HepG2 (cell line): Measurements from ENCODE around the gene SEC14L1. TPM values are rescaled to one million over a fixed set of nuclear protein-coding genes. Genes with fewer than 3 reads are reported as not detected.

Experiments used
- AKAP8 ChIP-seq: sonication (generic); formaldehyde crosslinking; IDR thresholded peaks from 2 replicates; pipeline ENCODE4 v1.5.1; 2020; ENCODE audit warnings: mild to moderate bottlenecking, missing genetic modification reagents
- ATM ChIP-seq: fragments of 450-650 bp; IDR thresholded peaks from 2 replicates; pipeline ENCODE4 v1.7.1; 2017; ENCODE audit warnings: mild to moderate bottlenecking, borderline replicate concordance
- CENPX ChIP-seq: sonication (generic); formaldehyde crosslinking; IDR thresholded peaks from 2 replicates; pipeline ENCODE4 v1.9.0; 2021; ENCODE audit warnings: mild to moderate bottlenecking, missing genetic modification reagents, moderate library complexity
- HHEX ChIP-seq: IDR thresholded peaks from 2 replicates; pipeline ENCODE4 v1.6.1; 2016; ENCODE audit warnings: control low read depth
- HIVEP1 ChIP-seq: sonication (generic); formaldehyde crosslinking; IDR thresholded peaks from 2 replicates; pipeline ENCODE4 v1.4.0; 2020; ENCODE audit warnings: mild to moderate bottlenecking, missing genetic modification reagents
- NCOA2 ChIP-seq: sonication (generic); formaldehyde crosslinking; IDR thresholded peaks from 2 replicates; pipeline ENCODE4 v1.8.0; 2022; ENCODE audit warnings: inconsistent platforms
- PCBP2 ChIP-seq: fragments of 200-400 bp; formaldehyde crosslinking; optimal IDR thresholded peaks from 2 replicates; pipeline ENCODE3; 2018; ENCODE audit warnings: low read length, low read depth; ENCODE audit not compliant: poor library complexity, severe bottlenecking
- PHF8 ChIP-seq: sonication (generic); formaldehyde crosslinking; IDR thresholded peaks from 2 replicates; pipeline ENCODE4 v1.5.0; 2020; ENCODE audit warnings: missing genetic modification reagents
- SMAD9 ChIP-seq: sonication (generic); formaldehyde crosslinking; IDR thresholded peaks from 2 replicates; pipeline ENCODE4 v1.5.1; 2020; ENCODE audit warnings: mild to moderate bottlenecking, missing genetic modification reagents
- SMYD3 ChIP-seq: sonication (generic); formaldehyde crosslinking; IDR thresholded peaks from 2 replicates; pipeline ENCODE4 v1.8.1; 2023; ENCODE audit warnings: mild to moderate bottlenecking, missing genetic modification reagents
- SRF ChIP-seq: IDR thresholded peaks from 2 replicates; pipeline ENCODE4 v1.6.1; 2011; ENCODE audit warnings: mild to moderate bottlenecking, low read depth, low read length, moderate library complexity
- ZFP36L1 ChIP-seq: sonication (generic); formaldehyde crosslinking; IDR thresholded peaks from 2 replicates; pipeline ENCODE4 v1.8.0; 2022; ENCODE audit warnings: mild to moderate bottlenecking, missing genetic modification reagents, moderate library complexity
- ZMYM3 ChIP-seq: sonication (generic); formaldehyde crosslinking; IDR thresholded peaks from 2 replicates; pipeline ENCODE4 v1.5.1; 2020; ENCODE audit warnings: mild to moderate bottlenecking, missing genetic modification reagents
- ZNF12 ChIP-seq: sonication (generic); formaldehyde crosslinking; IDR thresholded peaks from 2 replicates; pipeline ENCODE4 v1.5.0; 2020; ENCODE audit warnings: missing genetic modification reagents
- ZNF260 ChIP-seq: sonication (generic); formaldehyde crosslinking; IDR thresholded peaks from 2 replicates; pipeline ENCODE4 v1.4.0; 2020; ENCODE audit warnings: missing genetic modification reagents, low read depth, mild to moderate bottlenecking, borderline replicate concordance
- ZNF292 ChIP-seq: sonication (generic); formaldehyde crosslinking; IDR thresholded peaks from 2 replicates; pipeline ENCODE4 v1.8.1; 2022; ENCODE audit warnings: mild to moderate bottlenecking, low read depth, missing genetic modification reagents, borderline replicate concordance
- ZNF446 ChIP-seq: sonication (generic); formaldehyde crosslinking; IDR thresholded peaks from 2 replicates; pipeline ENCODE4 v1.5.0; 2020; ENCODE audit warnings: mild to moderate bottlenecking, missing genetic modification reagents
- ZNF547 ChIP-seq: sonication (generic); formaldehyde crosslinking; IDR thresholded peaks from 2 replicates; pipeline ENCODE4 v1.5.1; 2020; ENCODE audit warnings: mild to moderate bottlenecking, missing genetic modification reagents
- ZNF598 ChIP-seq: sonication (generic); formaldehyde crosslinking; IDR thresholded peaks from 2 replicates; pipeline ENCODE4 v1.5.1; 2020; ENCODE audit warnings: mild to moderate bottlenecking, missing genetic modification reagents, borderline replicate concordance
- ZZZ3 ChIP-seq: sonication (generic); formaldehyde crosslinking; IDR thresholded peaks from 2 replicates; pipeline ENCODE4 v1.4.0; 2020; ENCODE audit warnings: missing genetic modification reagents, mild to moderate bottlenecking, borderline replicate concordance
- polyA plus RNA-seq, 8 experiments: library from polyadenylated mRNA; depleted of rRNA in 3 of 8; stranded (reverse) in 7 of 8; unstranded in 1 of 8; fragments of >200 nt; fragmentation: Illumina TruSeq in 4 of 8; extraction: Trizol in 4 of 8; gene quantifications; 2 replicates each; pipeline versions ENCODE4 v1.2.1 to v1.2.3, GENCODE V29; 2011 to 2016; ENCODE audit warnings: low read depth in 4 of 8, missing spikeins in 1 of 8, mixed read lengths in 1 of 8; ENCODE audit not compliant: insufficient read depth in 1 of 8
- total RNA-seq, 5 experiments: library from RNA; depleted of rRNA; stranded (reverse); fragments of >200 nt; fragmentation: Illumina TruSeq; extraction: Trizol; gene quantifications; 2 replicates each; pipeline ENCODE4 v1.2.3, GENCODE V29; 2016; ENCODE audit warnings: low read depth in 1 of 5
- TF ChIP-seq, protein P1 (sequence below): sonication (generic); formaldehyde crosslinking; IDR thresholded peaks from 2 replicates; pipeline ENCODE4 v1.4.0; 2020; ENCODE audit warnings: mild to moderate bottlenecking, missing genetic modification reagents
- TF ChIP-seq, protein P2 (sequence below): sonication (generic); formaldehyde crosslinking; IDR thresholded peaks from 2 replicates; pipeline ENCODE4 v1.4.0; 2020; ENCODE audit warnings: missing genetic modification reagents, borderline replicate concordance

Gene SEC14L1
- total and polyA plus RNA-seq, 2 of the 13 experiments (the other 11 are each of a cell fraction or from before 2014, with no cell fraction given) = 26.3 to 43.9 TPM

DNA sequence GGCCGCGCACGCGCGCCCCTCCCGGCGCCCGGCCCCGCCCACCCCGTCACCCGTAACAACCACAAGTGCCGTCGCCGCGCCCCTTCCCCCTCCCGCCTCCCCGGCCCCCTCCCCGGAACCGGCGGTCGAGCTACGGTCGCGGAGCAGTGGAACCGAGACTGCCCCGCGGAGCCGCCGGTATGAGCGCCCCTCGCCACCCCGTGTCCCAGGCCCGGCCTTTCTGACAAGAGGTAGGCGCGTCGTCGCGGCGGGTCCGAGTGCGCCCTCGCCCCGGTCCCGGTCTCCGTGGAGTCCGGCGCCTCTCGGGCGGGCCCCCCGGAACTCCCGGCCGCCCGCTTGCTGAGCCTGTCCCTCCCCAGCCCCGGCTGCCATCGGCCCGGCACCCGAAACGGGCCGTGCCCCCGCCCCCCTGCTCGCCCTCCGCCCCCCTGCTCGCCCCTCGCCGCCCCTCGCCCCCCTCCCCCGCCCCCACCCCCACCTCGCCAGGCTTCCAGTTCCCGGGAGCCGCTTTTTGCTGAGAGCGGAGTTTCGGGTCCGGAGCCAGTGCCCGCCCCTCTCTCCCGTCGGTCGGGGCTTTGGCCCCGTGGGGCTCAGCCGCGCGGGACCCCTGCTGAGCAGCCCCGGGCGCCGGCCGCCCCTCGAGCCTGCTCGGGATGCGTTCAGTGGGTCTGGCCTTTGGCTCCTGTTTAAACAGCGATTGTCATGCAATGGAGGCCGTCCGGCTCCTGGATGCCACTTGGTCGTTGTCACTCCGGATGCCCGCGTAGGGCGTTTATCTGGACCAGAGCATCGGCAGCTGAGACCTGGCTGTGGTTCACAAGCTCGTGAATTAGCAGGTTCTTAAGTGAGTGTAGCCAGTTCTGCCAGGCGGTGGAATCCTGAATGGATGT is at the start of gene SEC14L1 (continued):
- TF ChIP-seq, protein P1, sequence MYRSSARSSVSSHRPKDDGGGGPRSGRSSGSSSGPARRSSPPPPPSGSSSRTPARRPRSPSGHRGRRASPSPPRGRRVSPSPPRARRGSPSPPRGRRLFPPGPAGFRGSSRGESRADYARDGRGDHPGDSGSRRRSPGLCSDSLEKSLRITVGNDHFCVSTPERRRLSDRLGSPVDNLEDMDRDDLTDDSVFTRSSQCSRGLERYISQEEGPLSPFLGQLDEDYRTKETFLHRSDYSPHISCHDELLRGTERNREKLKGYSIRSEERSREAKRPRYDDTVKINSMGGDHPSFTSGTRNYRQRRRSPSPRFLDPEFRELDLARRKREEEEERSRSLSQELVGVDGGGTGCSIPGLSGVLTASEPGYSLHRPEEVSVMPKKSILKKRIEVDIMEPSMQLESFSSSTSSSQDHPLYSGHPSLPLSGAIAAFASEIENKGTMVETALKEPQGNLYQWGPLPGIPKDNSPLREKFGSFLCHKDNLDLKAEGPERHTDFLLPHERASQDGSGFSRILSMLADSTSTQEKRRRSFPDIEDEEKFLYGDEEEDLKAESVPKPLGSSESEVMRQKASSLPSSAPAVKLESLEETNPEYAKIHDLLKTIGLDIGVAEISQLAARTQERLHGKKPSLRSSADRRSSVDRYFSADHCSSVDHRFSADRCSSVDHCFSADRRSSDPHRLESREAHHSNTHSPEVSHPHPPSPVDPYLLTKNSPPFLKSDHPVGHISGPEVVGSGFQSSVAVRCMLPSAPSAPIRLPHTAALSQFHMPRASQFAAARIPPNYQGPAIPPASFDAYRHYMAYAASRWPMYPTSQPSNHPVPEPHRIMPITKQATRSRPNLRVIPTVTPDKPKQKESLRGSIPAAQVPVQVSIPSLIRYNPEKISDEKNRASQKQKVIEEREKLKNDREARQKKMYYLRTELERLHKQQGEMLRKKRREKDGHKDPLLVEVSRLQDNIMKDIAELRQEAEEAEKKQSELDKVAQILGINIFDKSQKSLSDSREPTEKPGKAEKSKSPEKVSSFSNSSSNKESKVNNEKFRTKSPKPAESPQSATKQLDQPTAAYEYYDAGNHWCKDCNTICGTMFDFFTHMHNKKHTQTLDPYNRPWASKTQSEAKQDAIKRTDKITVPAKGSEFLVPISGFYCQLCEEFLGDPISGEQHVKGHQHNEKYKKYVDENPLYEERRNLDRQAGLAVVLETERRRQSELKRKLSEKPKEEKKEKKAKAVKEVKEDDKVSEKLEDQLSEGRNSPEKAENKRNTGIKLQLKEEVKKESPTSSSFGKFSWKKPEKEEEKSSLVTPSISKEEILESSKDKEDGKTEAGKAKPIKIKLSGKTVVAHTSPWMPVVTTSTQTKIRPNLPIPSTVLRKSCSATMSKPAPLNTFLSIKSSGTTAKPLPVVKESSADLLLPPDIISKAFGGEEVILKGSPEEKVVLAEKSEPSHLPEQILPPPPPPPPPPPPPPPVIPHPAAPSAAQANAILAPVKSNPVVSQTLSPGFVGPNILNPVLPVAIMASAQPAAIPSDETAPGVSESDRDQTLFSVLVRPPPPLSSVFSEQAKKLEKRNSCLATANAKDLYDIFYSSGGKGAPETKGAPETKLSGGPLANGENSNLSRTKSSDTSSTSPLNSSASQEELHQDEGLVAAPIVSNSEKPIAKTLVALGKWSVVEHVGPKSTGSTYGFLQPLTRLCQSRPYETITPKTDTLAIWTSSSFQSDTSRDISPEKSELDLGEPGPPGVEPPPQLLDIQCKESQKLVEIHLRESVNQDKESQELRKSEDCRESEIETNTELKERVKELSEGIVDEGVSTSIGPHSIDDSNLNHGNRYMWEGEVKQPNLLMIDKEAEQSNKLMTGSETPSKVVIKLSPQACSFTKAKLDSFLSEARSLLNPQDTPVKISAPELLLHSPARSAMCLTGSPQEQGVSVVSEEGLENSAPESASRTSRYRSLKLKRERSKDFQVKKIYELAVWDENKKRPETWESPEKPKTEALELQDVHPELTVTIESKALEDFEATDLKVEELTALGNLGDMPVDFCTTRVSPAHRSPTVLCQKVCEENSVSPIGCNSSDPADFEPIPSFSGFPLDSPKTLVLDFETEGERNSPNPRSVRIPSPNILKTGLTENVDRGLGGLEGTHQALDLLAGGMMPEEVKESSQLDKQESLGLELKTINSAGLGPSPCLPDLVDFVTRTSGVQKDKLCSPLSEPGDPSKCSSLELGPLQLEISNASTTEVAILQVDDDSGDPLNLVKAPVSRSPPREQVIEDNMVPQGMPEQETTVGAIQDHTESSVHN (CRISPR knock-in tag) = no peak
- TF ChIP-seq NCOA2 (CRISPR knock-in tag) = no peak
- 0 out of 2 replicates have a peak, but pooled peaks have one; percentile 56 for TF ChIP-seq ZNF598
- no peak for TF ChIP-seq SMYD3 (CRISPR knock-in tag)
- no peak for TF ChIP-seq ZNF12
- TF ChIP-seq ZNF292 (CRISPR knock-in tag) = no peak
- TF ChIP-seq ZNF446 (CRISPR knock-in tag) = no peak; the same call in 1 of the 2 replicates
- no peak for TF ChIP-seq ATM
- TF ChIP-seq SRF = no peak
- peak; percentile 66 for TF ChIP-seq HIVEP1 (CRISPR knock-in tag)
- TF ChIP-seq, protein P2, sequence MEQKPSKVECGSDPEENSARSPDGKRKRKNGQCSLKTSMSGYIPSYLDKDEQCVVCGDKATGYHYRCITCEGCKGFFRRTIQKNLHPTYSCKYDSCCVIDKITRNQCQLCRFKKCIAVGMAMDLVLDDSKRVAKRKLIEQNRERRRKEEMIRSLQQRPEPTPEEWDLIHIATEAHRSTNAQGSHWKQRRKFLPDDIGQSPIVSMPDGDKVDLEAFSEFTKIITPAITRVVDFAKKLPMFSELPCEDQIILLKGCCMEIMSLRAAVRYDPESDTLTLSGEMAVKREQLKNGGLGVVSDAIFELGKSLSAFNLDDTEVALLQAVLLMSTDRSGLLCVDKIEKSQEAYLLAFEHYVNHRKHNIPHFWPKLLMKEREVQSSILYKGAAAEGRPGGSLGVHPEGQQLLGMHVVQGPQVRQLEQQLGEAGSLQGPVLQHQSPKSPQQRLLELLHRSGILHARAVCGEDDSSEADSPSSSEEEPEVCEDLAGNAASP (CRISPR knock-in tag) = no peak
- no peak for TF ChIP-seq ZNF260 (CRISPR knock-in tag)
- no peak for TF ChIP-seq SMAD9 (CRISPR knock-in tag)
- no peak for TF ChIP-seq ZFP36L1
- no peak for TF ChIP-seq CENPX (CRISPR knock-in tag)
- TF ChIP-seq AKAP8 (CRISPR knock-in tag) = no peak
- TF ChIP-seq ZNF547 (CRISPR knock-in tag) = no peak
- TF ChIP-seq PHF8 (CRISPR knock-in tag) = peak; percentile 41; the same call in 1 of the 2 replicates
- TF ChIP-seq PCBP2 = no peak
- TF ChIP-seq ZZZ3 = no peak
- TF ChIP-seq HHEX = no peak
- TF ChIP-seq ZMYM3 = no peak
